ENCODE results near the gene ZNF628. TPM values are rescaled to one million over a fixed set of nuclear protein-coding genes. Genes with fewer than 3 reads are reported as not detected.
A peak's percentile ranks its signal among the peaks of the same experiment; 100 is the strongest.

The ZNF628 gene
- total and polyA plus RNA-seq, 5 experiments from 2014 or later, result 0.26 to 15.6 (median 0.42) TPM

DNA sequence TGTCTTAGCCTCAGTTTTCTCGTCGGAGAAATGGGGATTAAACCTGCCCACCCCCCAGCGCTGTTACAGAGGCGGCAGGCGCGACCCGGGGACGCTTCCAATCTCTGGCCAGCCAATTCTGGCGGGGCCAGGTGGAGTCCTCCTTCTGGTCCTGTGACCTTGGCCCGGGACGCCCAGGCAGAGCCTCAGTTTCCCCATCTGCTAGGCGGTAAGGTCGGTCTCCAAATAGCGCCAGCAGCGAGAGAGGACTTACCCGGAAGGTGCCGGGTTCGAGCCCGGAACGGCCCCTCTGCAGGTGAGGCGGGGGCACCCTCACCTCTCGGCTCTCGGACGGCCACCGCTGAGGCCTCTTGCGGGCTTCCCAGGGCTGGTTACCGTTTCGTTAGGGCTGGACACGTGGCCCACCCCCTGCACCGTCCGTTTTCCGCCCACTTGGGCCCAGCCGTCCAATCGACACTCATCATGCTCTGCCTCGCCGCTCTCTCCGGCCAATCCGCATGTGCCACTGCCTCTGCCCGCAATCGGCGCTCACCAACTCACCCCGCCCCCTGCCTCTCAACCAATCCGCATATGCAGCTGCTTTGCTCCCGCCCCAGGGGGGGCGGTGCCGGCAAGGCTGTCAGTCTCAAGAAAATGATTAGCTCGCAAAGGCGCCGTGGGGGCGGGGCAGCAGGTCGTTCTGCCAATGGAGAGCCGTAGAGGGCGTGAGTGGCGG, 15.0 kb upstream of the ZNF628 start, which contains the start of gene ISOC2:
Gene ISOC2, minus strand, starts transcription at position 384 of the 715 bp plus-strand sequence. CDS start 5,156 bp downstream, outside the sequence.
- H3K27ac Mint-ChIP-seq, result peak within 1 kb of the TSS; percentile 89 to 96 (median 93)
- peak; percentile 99 to 100 (median 100) for DNase-seq
- H3K27me3 Mint-ChIP-seq, result peaks cover 0 to 4% (median 0%) of the 10 kb centered on the region in 5 donors

GRCh38 chr19:55461974-55462626, 14.3 kb upstream of the ZNF628 start:
- Mint-ChIP-seq H3K4me3 (peak overlapping the region; percentile 88 to 96 (median 91)), H3K9me3 (no peaks in the 10 kb centered on the region), H3K27me3 (peaks cover 0 to 4% (median 0%) of the 10 kb centered on the region in 5 donors), H3K4me1 (peaks cover 15 to 30% (median 24%) of the 10 kb centered on the region in 4 donors), H3K36me3 (no peaks in the 10 kb centered on the region), H3K27ac (peak overlapping the region; percentile 89 to 96 (median 93))
- ATAC-seq (no peak), DNase-seq (no peak)
- POLR2A ChIA-PET, result interaction anchor here (0.6 to 2.7 kb wide), 10 partner anchors 9 to 192 kb away, joined by 3 to 24 read pairs (median 4); partner anchors contain the start of genes FIZ1, TMEM238, ZNF628 and ZNF784

More for the DNA sequence above, 15.0 kb upstream of the ZNF628 start, which contains the start of gene ISOC2:
- H3K9me3 Mint-ChIP-seq, result no peaks in the 10 kb centered on the region
- H3K4me3 Mint-ChIP-seq, result peak within 1 kb of the TSS; percentile 88 to 96 (median 91)
- POLR2A ChIA-PET, result interaction anchor here (0.6 to 2.7 kb wide), 12 partner anchors 9 to 862 kb away, joined by 3 to 24 read pairs (median 4); partner anchors contain the start of genes FIZ1, TMEM238, ZNF628 and ZNF784
- H3K4me1 Mint-ChIP-seq, result peaks cover 15 to 30% (median 24%) of the 10 kb centered on the region in 4 donors
- peak; percentile 96 for ATAC-seq
- no peaks in the 10 kb centered on the region for H3K36me3 Mint-ChIP-seq

DNA sequence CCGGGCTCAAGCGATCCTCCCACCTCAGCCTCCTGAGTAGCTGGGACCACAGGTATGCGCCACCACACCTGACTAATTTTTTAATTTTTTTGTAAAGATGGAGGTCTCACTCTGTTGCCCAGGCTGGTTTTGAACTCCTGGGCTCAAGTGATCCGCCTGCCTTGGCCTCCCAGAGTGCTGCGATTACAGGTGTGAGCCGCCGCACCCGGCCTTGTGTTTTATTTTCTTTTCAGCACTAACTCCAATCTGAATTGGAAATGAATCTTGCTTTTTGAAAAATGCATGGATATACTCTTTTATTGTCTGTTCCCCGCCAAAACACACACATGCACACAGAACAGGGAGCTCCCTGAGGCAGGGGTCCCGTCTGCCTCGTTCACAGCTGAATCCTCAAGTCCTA, 13.7 kb upstream of the ZNF628 start:
- H3K27ac Mint-ChIP-seq, result peak overlapping the region in 8 of 10 donors; percentile 34 to 95 (median 90)
- no peaks in the 10 kb centered on the region for H3K9me3 Mint-ChIP-seq
- ATAC-seq (no peak), DNase-seq (no peak)
- H3K4me1 Mint-ChIP-seq, result peaks cover 15 to 30% (median 24%) of the 10 kb centered on the region in 4 donors
- H3K36me3 Mint-ChIP-seq, result no peaks in the 10 kb centered on the region
- H3K27me3 Mint-ChIP-seq, result peaks cover 0 to 4% (median 0%) of the 10 kb centered on the region in 5 donors
- POLR2A ChIA-PET, result interaction anchor here (0.6 to 2.7 kb wide), 2 partner anchors 14 to 44 kb away, joined by 3 to 24 read pairs; partner anchors contain the start of gene ZNF628
- H3K4me3 Mint-ChIP-seq, result peak overlapping the region; percentile 88 to 96 (median 91)

- peak overlapping the region in 3 of 10 donors; percentile 10 to 40 (median 24) for H3K4me3 Mint-ChIP-seq
- H3K4me1 Mint-ChIP-seq, result peaks cover 18 to 29% (median 25%) of the 10 kb centered on the region in 4 donors
- H3K27ac Mint-ChIP-seq, result no peak overlapping the region
Observed at GRCh38 chr19:55463583-55464031, 12.8 kb upstream of the ZNF628 start.

DNA sequence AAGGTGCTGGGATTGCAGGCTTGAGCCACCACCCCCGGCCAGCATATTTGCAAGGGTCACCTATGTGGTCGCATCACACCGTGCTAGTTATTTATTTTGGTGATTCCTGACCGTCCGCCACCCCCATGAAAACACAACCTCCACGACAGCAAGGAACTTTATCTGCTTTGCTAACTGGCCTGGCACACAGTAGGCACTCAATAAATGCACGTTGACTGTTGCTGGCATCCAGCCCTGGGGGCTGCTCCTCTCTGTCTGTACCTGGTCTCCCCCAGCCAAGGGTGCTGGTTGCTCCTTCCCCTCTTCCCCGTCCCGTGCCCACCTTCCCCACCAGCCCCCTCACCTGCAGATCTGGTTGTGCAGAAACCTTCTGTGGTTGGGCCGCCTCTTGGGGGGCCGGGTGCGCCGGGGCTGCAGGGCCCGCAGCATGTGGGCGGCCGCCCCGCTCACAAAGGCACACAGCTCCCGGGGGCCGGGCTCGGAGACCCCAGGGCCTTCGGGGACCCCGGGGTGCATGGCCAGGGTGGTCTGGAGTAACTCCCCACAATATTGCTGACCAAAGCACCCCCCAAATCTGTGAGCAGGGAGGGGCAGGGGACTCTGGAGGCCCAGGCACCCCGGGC, 12.3 kb upstream of the ZNF628 start:
- Mint-ChIP-seq H3K4me1 (peaks cover 17 to 29% (median 25%) of the 10 kb centered on the region in 4 donors), H3K4me3 (no peak overlapping the region), H3K27ac (no peak overlapping the region), H3K36me3 (no peaks in the 10 kb centered on the region), H3K27me3 (peaks cover 0 to 4% (median 0%) of the 10 kb centered on the region in 5 donors), H3K9me3 (no peaks in the 10 kb centered on the region)
- POLR2A ChIA-PET, result no interaction called here
- ATAC-seq (no peak), DNase-seq (no peak)

More at GRCh38 chr19:55463583-55464031, 12.8 kb upstream of the ZNF628 start:
- DNase-seq (no peak), ATAC-seq (no peak)
- POLR2A ChIA-PET, result interaction anchor here (2.7 kb wide), 1 partner anchor 13 kb away, joined by 24 read pairs; the partner anchor contains the start of gene ZNF628
- H3K27me3 Mint-ChIP-seq, result peaks cover 0 to 4% (median 0%) of the 10 kb centered on the region in 5 donors
- H3K36me3 Mint-ChIP-seq, result no peaks in the 10 kb centered on the region
- H3K9me3 Mint-ChIP-seq, result no peaks in the 10 kb centered on the region

DNA sequence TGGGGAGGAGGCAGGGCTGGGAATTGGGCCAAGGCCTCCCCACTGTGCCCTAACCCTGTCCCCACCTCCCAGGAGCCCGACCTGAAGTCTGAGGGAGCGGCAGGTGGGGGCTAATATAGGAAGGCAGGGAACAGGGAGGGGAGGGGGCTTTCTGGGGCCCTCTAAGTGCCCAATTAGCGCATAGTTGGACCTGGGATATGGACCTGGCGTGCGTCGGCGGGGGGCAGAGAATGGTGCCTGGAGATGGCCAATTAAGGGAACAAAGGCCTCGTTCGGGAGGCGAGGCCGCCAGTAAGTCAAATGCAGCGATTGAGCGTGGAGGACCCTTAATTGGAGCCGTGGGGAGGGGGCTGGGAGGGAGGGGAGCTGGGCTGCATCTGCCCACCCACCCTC, 11.8 kb upstream of the ZNF628 start, which contains the start of gene C19orf85:
Gene C19orf85, minus strand, starts transcription at position 90 of the 393 bp plus-strand sequence. CDS start 197 bp downstream, outside the sequence.
- Mint-ChIP-seq H3K9me3 (no peaks in the 10 kb centered on the region), H3K4me3 (peak within 1 kb of the TSS in 3 of 10 donors; percentile 10 to 40 (median 24)), H3K27me3 (peaks cover 0 to 4% (median 0%) of the 10 kb centered on the region in 5 donors), H3K27ac (no peak within 1 kb of the TSS), H3K36me3 (no peaks in the 10 kb centered on the region), H3K4me1 (peaks cover 17 to 29% (median 24%) of the 10 kb centered on the region in 4 donors)
- DNase-seq (no peak), ATAC-seq (no peak)
- POLR2A ChIA-PET, result no interaction called here

DNA sequence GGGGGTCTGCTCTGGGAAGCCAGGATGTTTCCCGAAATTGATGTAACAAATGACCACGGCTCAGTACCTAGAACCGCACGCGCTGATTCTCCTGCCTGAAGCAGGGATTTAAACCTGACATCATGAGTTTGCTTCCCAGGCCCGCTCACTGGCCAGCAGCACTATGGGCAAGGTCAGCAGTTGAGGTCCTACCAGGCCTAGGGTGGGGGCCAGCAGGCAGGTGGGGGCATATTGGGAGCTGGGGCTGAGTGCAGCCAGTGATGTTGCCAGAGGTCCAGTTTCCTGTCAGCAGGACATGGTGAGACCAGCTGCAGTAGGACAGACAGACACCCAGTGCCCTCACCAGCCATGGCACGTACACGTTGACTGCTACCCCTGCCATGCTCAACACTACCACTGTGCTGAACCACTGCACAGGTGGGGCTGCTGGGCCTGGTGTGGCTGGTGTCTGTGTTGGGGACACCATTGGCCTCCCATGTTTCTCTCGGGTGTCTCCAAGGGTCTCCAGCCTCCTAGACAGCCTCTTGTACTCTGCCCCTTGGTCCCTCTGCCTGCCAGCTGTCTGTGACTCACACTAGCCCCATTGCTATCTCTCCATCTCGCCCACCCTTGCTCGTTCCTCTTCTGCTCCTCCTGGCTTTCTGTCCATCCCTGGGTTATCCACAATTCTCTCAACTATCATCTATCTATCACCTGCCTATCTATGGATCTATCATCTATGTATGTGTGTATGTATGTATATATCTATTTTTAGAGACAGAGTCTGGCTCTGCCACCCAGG, 10.8 kb upstream of the ZNF628 start:
- Mint-ChIP-seq H3K4me1 (peaks cover 12 to 19% (median 16%) of the 10 kb centered on the region in 4 donors), H3K27ac (peak overlapping the region in 1 of 10 donors; percentile 69)
- POLR2A ChIA-PET, result no interaction called here

DNA sequence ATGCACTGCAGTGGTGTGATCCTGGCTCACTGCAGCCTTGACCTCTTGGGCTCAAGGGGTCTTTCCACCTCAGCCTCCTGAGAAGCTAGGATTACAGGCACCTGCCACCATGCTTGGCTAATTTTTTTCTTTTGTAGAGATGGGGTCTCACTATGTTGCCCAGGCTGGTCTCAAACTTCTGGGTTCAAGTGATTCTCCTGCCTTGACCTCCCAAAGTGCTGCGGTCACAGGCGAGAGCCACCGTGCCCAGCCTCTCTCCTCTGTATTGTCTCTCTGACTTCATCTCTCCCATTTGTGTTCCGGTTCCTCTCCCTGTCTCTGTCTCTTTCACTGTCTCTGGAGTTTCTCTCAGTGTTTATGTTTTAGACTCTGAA, 10.2 kb upstream of the ZNF628 start:
- H3K4me1 Mint-ChIP-seq, result peaks cover 9 to 14% (median 12%) of the 10 kb centered on the region in 4 donors
- H3K36me3 Mint-ChIP-seq, result no peaks in the 10 kb centered on the region
- DNase-seq (no peak), ATAC-seq (no peak)
- no peaks in the 10 kb centered on the region for H3K9me3 Mint-ChIP-seq
- H3K27me3 Mint-ChIP-seq, result peaks cover 0 to 4% (median 0%) of the 10 kb centered on the region in 5 donors
- no peak overlapping the region for H3K27ac Mint-ChIP-seq
- POLR2A ChIA-PET, result interaction anchor here (1.4 kb wide), 1 partner anchor 38 kb away, joined by 5 read pairs; no protein-coding TSS in a partner anchor
- peak overlapping the region in 1 of 10 donors; percentile 26 for H3K4me3 Mint-ChIP-seq

More for the DNA sequence above, 10.8 kb upstream of the ZNF628 start:
- DNase-seq (no peak), ATAC-seq (no peak)
- no peaks in the 10 kb centered on the region for H3K9me3 Mint-ChIP-seq
- no peaks in the 10 kb centered on the region for H3K36me3 Mint-ChIP-seq
- H3K4me3 Mint-ChIP-seq, result peak overlapping the region in 1 of 10 donors; percentile 26
- peaks cover 0 to 4% (median 0%) of the 10 kb centered on the region in 5 donors for H3K27me3 Mint-ChIP-seq

GRCh38 chr19:55467236-55468053, 9.0 kb upstream of the ZNF628 start:
- H3K36me3 Mint-ChIP-seq, result no peaks in the 10 kb centered on the region
- no peak overlapping the region for H3K27ac Mint-ChIP-seq
- peaks cover 1 to 4% (median 3%) of the 10 kb centered on the region in 4 donors for H3K4me1 Mint-ChIP-seq
- POLR2A ChIA-PET, result interaction anchor here (0.7 to 1.6 kb wide), 7 partner anchors 9 to 165 kb away, joined by 3 to 9 read pairs (median 4); partner anchors contain the start of genes RPL28 and ZNF628
- ATAC-seq (peak; percentile 77 to 99), DNase-seq (peak in 8 of 10 donors; percentile 35 to 80 (median 60))
- H3K4me3 Mint-ChIP-seq, result no peak overlapping the region
- no peaks in the 10 kb centered on the region for H3K9me3 Mint-ChIP-seq
- peaks cover 0 to 2% (median 0%) of the 10 kb centered on the region in 5 donors for H3K27me3 Mint-ChIP-seq

DNA sequence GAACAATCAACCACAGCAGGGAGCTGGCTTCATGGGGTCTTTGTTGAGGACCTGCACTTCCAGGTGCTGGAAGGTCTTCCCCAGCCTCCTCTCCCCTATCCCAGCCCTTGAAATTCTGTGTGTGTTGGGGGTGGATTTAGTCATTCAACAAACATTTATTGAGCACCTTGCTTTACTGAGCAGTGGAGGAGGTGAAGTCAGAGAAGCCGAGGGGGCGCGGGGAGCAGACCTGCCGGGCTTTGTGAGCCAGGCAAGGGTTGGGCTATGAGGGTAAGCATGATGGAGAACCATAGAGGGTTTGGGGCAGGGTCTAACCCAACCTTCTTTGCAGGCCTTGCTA, 8.4 kb upstream of the ZNF628 start:
- Mint-ChIP-seq H3K27me3 (peaks cover 0 to under 1% (median 0%) of the 10 kb centered on the region in 5 donors), H3K4me3 (no peak overlapping the region), H3K4me1 (peaks cover 0 to 3% (median 2%) of the 10 kb centered on the region in 4 donors), H3K36me3 (no peaks in the 10 kb centered on the region), H3K27ac (no peak overlapping the region), H3K9me3 (no peaks in the 10 kb centered on the region)
- ATAC-seq, result no peak
- no peak for DNase-seq
- POLR2A ChIA-PET, result interaction anchor here (0.7 to 1.6 kb wide), 6 partner anchors 8 to 164 kb away, joined by 3 to 9 read pairs (median 4); partner anchors contain the start of genes RPL28 and ZNF628
